GM21515 (cell line): Measurements from ENCODE around the gene GADD45GIP1.
"Not testable (repeated sequence)": the region's sequence is repeated elsewhere in the genome, so short reads cannot be mapped to it uniquely, and the experiment has no call there.

Experiments
- ATAC-seq: cut with Tn5 transposase; IDR thresholded peaks from one replicate; pipeline ENCODE4 v1.9.1; 2021; ENCODE audit not compliant: unreplicated experiment

GADD45GIP1 gene

GRCh38 chr19:12990431-12990830 is 33.4 kb upstream of the GADD45GIP1 start:
- no peak for ATAC-seq

GRCh38 chr19:12987781-12988180 is 30.8 kb upstream of the GADD45GIP1 start:
- no peak for ATAC-seq

DNA sequence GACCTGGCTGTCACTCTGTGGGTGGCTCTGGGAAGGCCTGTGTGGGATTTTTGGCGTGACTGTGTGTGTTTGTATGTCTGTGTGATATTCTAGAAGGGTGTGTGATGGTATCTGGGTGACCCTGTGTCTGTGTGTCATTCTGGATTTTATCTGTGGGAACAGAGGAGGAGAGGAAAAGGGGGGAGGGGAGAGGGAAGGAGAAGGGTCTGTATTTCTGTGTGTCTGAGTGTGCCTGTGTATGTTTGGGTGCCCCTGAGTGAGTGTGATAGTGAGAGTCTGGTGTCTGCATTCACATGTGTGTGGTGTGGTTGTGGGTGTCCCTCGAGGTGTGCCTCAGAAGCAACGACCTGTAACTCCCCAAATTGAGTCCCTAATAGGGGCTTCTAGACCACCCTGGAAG is 30.2 kb upstream of the GADD45GIP1 start:
- ATAC-seq, result no peak

DNA sequence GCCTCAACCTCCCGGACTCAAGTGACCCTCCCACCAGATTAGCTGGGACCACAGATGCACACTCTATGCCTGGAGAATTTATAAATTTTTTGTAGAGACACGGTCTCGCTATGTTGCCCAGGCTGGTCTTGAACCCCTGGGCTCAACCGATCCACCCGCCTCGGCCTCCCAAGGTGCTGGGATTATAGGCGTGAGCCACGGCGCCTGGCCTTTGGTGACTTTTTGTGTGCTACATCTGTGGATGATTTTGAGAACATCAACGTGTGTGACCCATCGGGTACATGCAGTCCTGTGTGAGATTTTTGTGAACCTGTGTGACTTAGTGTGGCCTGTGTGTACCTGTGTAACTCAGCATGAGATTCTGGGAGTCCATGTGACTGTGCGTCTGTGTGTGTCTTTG is 29.7 kb upstream of the GADD45GIP1 start:
- ATAC-seq, result no peak

GRCh38 chr19:12985049-12985776 is 28.2 kb upstream of the GADD45GIP1 start:
- no peak for ATAC-seq

DNA sequence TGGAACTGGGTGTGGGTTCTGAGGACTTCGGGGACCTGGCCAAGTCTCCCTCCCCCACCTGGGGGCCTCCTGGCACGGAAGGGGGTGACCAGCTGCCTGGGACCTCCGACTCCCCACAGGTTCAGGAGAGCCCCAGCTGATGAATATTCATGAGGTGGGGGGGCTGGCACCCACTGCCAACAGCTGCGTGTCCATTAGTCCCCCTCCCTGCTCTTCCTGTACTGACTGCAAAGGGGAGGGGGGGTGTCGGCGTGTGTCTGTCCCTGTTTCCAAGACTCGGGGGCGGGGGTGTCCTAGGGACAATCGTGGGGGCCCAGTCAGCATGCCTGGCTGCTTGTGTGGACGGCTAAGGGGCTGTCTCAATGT is 27.6 kb upstream of the GADD45GIP1 start:
- ATAC-seq, result no peak

DNA sequence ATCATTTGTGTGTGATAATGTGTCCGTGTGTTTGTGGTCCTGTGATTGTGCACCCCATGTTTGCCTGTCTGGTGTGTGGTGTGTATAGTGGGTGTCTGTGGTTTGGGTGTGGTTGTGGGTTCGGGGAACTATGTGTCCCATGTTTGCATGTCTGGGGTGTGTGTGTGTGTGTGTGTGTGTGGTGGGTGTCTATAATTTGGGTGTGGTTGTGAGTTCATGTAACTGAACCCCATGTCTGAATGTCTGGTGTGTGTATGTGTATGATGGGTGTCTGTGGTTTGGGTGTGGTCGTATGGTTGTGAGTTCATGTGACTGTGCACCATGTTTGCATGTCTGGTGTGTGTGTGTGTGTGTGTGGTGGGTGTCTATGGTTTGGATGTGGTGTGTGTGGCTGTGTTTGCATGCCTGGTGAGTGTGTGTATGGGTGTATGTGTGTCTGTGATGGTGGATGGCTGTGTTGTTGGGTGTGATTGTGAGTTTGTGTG is 27.2 kb upstream of the GADD45GIP1 start:
- ATAC-seq, result no peak

GRCh38 chr19:12983542-12984142 is 26.6 kb upstream of the GADD45GIP1 start:
- ATAC-seq, result no peak

- no peak for ATAC-seq
Measured at GRCh38 chr19:12983091-12983490, 26.1 kb upstream of the GADD45GIP1 start.

DNA sequence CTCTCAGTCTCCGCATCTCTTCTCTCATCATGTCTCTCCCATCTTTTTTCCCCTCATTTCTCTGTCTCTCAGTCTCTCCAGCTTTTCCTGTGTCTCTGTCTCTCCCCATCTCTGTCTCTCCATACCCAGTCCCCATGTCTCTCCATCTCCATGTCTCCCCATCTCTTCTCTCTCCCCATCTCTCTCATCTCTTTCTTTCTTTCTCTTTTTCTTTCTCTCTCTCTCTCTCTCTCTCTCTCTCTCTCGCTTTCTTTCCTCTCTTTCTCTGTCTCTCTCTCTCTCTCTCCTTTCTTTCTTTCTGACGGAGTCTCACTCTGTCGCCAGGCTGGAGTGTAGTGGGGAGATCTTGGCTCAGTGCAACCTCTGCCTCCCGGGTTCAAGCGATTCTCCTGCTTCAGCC is 25.6 kb upstream of the GADD45GIP1 start:
- ATAC-seq, result no peak

DNA sequence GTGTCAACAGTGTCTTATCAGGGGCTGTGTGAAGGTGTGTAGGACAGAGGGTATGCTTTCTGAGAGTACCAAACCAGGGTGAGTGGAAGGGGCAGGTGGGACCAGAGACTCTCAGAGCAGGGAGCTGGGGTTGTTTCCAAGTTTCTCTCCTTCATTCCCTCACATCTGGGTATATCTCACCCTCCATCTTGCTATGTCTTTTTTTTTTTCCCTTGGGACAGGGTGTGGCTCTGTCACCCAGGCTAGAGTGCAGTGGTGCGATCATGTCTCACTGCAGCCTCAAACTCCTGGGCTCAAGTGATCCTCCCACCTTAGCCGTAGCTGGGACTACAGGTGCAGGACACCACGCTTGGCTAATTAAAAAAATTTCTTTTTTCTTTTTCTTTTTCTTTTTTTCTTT is 23.0 kb upstream of the GADD45GIP1 start:
- ATAC-seq, result no peak

DNA sequence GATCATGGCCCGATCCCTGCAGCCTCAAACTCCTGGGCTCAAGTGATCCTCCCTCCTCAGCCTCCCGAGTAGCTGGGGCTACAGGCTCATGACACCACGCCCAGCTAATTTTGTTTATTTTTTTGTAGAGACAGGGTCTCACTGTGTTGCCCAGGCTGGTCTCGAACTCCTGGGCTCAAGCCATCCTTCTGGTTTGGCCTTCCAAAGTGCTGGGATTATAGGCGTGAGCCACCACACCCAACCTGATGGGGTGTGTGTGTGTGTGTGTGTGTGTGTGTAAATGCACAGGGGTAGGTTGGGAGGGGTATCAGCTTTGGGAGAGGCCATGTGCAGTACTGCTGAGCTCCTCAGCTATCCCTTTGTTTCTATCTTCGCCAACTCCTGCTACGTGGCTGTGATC is 19.1 kb upstream of the GADD45GIP1 start:
- ATAC-seq, result not testable (repeated sequence)

- no peak for ATAC-seq
Measured at GRCh38 chr19:12975221-12975741, 18.3 kb upstream of the GADD45GIP1 start.

- no peak for ATAC-seq
Measured at GRCh38 chr19:12974301-12975220, 17.5 kb upstream of the GADD45GIP1 start.

DNA sequence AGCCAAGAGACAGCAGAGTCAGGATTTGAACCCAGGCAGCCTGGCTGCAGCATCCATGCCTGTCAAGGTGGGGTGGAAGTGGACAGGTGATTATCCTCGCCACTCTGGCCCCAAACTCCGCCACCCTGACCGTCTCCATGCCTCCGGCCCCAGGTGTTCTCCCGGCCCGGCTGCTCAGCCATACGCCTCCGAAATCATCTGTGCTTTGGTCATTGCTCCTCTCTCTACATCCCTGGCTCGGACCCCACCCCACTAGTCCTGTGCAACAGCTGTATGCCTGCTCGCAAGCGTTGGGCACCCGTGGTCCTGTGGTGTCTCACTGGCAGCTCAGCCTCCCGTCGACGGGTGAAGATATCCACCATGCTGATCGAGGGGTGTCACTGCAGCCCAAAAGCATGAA is 16.2 kb upstream of the GADD45GIP1 start:
- no peak for ATAC-seq

DNA sequence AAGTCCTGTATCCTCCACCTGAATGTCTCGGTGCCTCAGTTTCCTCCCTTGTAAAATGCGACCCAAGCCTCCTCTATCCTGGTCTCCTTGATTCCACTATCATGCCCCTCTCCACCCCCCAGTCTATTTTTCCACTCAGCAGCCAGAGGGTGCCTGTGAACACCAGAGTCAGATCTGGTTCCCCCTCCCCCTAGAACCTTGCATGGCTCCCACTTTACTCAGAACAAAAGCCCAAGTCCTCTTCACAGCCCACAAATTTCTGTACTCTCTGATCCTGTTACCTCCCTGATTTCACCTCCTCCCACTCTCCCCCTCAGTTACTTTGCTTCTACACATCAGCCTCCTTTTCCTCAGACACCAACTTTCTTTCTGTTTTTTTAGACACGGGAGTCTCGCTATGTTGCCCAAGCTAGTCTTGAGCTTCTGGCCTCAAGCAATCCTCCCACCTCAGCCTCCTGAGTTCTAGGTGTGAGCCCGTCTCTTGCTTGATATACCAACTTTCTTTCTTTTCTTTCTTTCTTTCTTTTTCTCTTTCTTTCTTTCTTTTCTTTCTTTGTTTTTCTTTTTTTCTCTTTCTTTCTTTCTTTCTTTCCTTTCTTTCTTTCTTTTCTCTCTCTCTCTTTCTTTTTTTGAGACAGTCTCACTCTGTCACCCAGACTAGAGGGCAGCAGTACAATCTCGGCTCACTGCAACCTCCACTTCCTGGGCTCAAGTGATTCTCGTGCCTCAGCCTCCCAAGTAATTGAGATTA is 13.2 kb upstream of the GADD45GIP1 start:
- ATAC-seq, result no peak

DNA sequence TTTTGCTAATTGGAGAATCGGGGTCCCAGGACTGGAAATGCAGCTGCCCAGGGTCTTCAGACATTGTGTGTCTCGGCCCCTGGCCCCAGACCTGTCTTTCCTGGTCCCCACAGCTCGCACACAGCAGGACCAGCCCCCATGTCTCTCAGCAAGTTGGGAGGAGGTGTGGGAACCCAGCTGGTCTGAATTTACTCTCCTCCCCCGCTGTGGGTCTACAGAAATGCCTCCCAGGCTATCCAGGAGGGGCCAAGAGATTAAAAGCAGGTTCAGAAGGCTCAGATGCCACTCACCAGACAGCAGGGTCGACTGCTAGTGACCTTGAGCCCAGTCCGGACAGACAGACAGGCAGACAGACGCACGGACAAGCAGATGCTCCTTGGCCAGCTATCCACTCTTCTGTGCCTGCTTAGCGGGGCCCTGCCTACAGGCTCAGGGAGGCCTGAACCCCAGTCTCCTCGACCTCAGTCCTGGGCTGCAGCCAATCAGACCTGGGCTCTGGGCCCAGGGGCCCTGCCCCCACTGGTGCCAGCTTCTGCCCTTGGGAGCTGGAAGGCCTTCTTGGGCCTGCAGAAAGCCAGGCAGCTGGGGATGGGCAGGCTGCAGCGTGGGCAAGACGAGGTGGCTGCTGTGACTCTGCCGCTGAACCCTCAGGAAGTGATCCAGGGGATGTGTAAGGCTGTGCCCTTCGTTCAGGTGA is 12.4 kb upstream of the GADD45GIP1 start, which contains the start of gene DAND5:
TSS of gene DAND5 (plus strand) at position 285 of the 697 bp plus-strand sequence. CDS start at position 370, 85 bp downstream.
- ATAC-seq, result no peak

- ATAC-seq, result no peak
Measured at GRCh38 chr19:12967907-12968306, 10.9 kb upstream of the GADD45GIP1 start.

- ATAC-seq, result no peak
Measured at GRCh38 chr19:12965812-12966135, 8.8 kb upstream of the GADD45GIP1 start.
